Neuronal stem cell (in vitro differentiated cells): ENCODE data around the gene NAGPA.
A peak's percentile ranks its signal among the peaks of the same experiment; 100 is the strongest.

Experiments
- DNase-seq: peaks from one replicate; pipeline ENCODE4 v3.0.0-alpha.2; 2013; ENCODE audit warnings: low spot score
- H2AFZ ChIP-seq: one replicate; pipeline ENCODE4 v1.6.1; 2013; ENCODE audit warnings: mild to moderate bottlenecking, low read length, inconsistent platforms
- H2AK5ac ChIP-seq: 2 replicates; pipeline ENCODE4 v1.6.1; 2013; ENCODE audit warnings: low read depth, mild to moderate bottlenecking, inconsistent platforms, low read length, moderate library complexity, mixed read lengths
- H2BK120ac ChIP-seq: 2 replicates; pipeline ENCODE4 v1.6.1; 2013; ENCODE audit warnings: low read depth, mild to moderate bottlenecking, inconsistent platforms, low read length, moderate library complexity, mixed read lengths
- H2BK12ac ChIP-seq: one replicate; pipeline ENCODE4 v1.6.1; 2013; ENCODE audit warnings: low read length, inconsistent platforms
- H2BK15ac ChIP-seq: 2 replicates; pipeline ENCODE4 v1.6.1; 2013; ENCODE audit warnings: mild to moderate bottlenecking, low read length, inconsistent platforms, mixed read lengths
- H2BK5ac ChIP-seq: one replicate; pipeline ENCODE4 v1.6.1; 2013; ENCODE audit warnings: inconsistent platforms, mild to moderate bottlenecking, low read length, moderate library complexity
- H3K14ac ChIP-seq: one replicate; pipeline ENCODE4 v1.6.1; 2013; ENCODE audit warnings: low read length, inconsistent platforms
- H3K18ac ChIP-seq: 2 replicates; pipeline ENCODE4 v1.6.1; 2013; ENCODE audit warnings: low read length, inconsistent platforms
- H3K23ac ChIP-seq: 2 replicates; pipeline ENCODE4 v1.6.1; 2013; ENCODE audit warnings: low read depth, mild to moderate bottlenecking, mixed read lengths, low read length, inconsistent platforms; ENCODE audit not compliant: poor library complexity
- H3K27ac ChIP-seq: replicated peaks from 3 replicates; pipeline ENCODE4 v1.5.1; 2013; ENCODE audit warnings: low read length, inconsistent platforms
- H3K27me3 ChIP-seq, 3 experiments: 2 replicates each; pipeline ENCODE4 v1.6.1; 2013; ENCODE audit warnings: low read length in 3 of 3, mild to moderate bottlenecking in 2 of 3, inconsistent platforms in 1 of 3, low read depth in 1 of 3, mixed read lengths in 1 of 3, moderate library complexity in 1 of 3; ENCODE audit not compliant: control insufficient read depth in 3 of 3, insufficient read depth in 3 of 3
- H3K36me3 ChIP-seq, 2 donors: replicated peaks in 1 of 2; 2 replicates each; pipeline ENCODE4 v1.6.1; 2013; ENCODE audit warnings: low read length in 2 of 2; ENCODE audit not compliant: control insufficient read depth in 2 of 2, insufficient read depth in 2 of 2
- H3K4ac ChIP-seq: 2 replicates; pipeline ENCODE4 v1.6.1; 2013; ENCODE audit warnings: inconsistent platforms, mild to moderate bottlenecking, low read length, moderate library complexity
- H3K4me1 ChIP-seq, 2 donors: 1 replicate in 1 of 2; 2 replicates in 1 of 2; pipeline ENCODE4 v1.6.1; 2013; ENCODE audit warnings: low read length in 2 of 2, low read depth in 1 of 2; ENCODE audit not compliant: control insufficient read depth in 2 of 2, insufficient read depth in 1 of 2
- H3K4me2 ChIP-seq: one replicate; pipeline ENCODE4 v1.6.1; 2013; ENCODE audit warnings: mild to moderate bottlenecking, low read length, inconsistent platforms; ENCODE audit not compliant: insufficient read depth, poor library complexity, severe bottlenecking
- H3K4me3 ChIP-seq, 2 donors: 2 replicates each; pipeline ENCODE4 v1.5.1; 2013; ENCODE audit warnings: low read length in 2 of 2, mild to moderate bottlenecking in 2 of 2, inconsistent platforms in 1 of 2, moderate library complexity in 1 of 2
- H3K79me1 ChIP-seq: one replicate; pipeline ENCODE4 v1.6.1; 2013; ENCODE audit warnings: low read depth, mild to moderate bottlenecking, inconsistent platforms, low read length, moderate library complexity
- H3K9ac ChIP-seq: one replicate; pipeline ENCODE4 v1.6.1; 2013; ENCODE audit warnings: mild to moderate bottlenecking, low read depth, low read length, inconsistent platforms; ENCODE audit not compliant: poor library complexity
- H3K9me3 ChIP-seq, 2 donors: replicated peaks in 1 of 2; 2 replicates each; pipeline versions ENCODE3 to v1.6.1; 2013; ENCODE audit warnings: low read length in 2 of 2, mild to moderate bottlenecking in 2 of 2, inconsistent platforms in 1 of 2, low read depth in 1 of 2, mixed read lengths in 1 of 2, moderate library complexity in 1 of 2; ENCODE audit not compliant: control insufficient read depth in 2 of 2, insufficient read depth in 1 of 2
- H4K8ac ChIP-seq: one replicate; pipeline ENCODE4 v1.6.1; 2013; ENCODE audit warnings: low read depth, mild to moderate bottlenecking, inconsistent platforms, low read length, moderate library complexity
- H4K91ac ChIP-seq: one replicate; pipeline ENCODE4 v1.6.1; 2013; ENCODE audit warnings: low read length, low read depth, mild to moderate bottlenecking, inconsistent platforms; ENCODE audit not compliant: poor library complexity
- WGBS, 2 donors: extraction: QIAGEN DNeasy Blood & Tissue Kit; methylation state at CpG; one replicate each; pipeline ENCODE4 v1.1.7; 2013; ENCODE audit warnings: missing lambda C conversion rate in 2 of 2, mixed read lengths in 1 of 2; ENCODE audit not compliant: insufficient read length in 2 of 2, insufficient replicate concordance in 1 of 2; ENCODE audit errors: extremely low coverage in 2 of 2; 5-methylcytosine and 5-hydroxymethylcytosine counted together

NAGPA gene

DNA sequence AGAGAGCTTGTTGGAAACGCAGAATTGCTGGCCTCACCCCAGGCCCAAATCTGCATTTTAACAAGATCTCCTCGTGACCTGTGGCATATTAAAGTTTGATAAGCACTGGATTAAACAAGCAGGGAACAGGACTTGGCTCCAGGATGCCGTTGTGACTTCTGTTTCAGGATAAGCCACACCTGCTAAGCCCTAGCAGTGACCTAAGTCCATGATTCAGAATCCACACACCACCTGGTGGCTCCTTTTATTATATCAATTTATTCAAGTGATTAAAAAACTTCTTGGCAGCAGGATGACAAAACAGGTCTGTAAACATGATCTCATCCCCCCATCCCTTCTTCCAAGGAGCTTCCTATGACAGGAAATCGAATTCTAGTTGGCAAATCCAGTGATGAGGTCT, 9.1 kb downstream of the NAGPA start:
- WGBS, 2 donors: no CpG with 5 or more reads among the region's 4 CpGs
- no peaks in the 10 kb centered on the region for H3K36me3 ChIP-seq
- H3K18ac ChIP-seq: no peak overlapping the region
- DNase-seq: no peak
- H3K9ac ChIP-seq: no peak overlapping the region
- H3K4me3 ChIP-seq: no peak overlapping the region
- no peak overlapping the region for H2BK12ac ChIP-seq
- no peak overlapping the region for H3K23ac ChIP-seq
- H4K8ac ChIP-seq: no peak overlapping the region
- no peak overlapping the region for H2BK120ac ChIP-seq
- H2BK15ac ChIP-seq: no peak overlapping the region
- H3K4ac ChIP-seq: no peak overlapping the region
- H2AFZ ChIP-seq: no peak overlapping the region
- H3K9me3 ChIP-seq: no peaks in the 10 kb centered on the region
- H3K4me2 ChIP-seq: no peak overlapping the region
- no peak overlapping the region for H4K91ac ChIP-seq
- peaks cover 2% of the 10 kb centered on the region for H3K79me1 ChIP-seq
- peaks cover 0 to 2% (median 0%) of the 10 kb centered on the region in 3 experiments for H3K27me3 ChIP-seq
- no peak overlapping the region for H3K27ac ChIP-seq
- no peak overlapping the region for H2AK5ac ChIP-seq
- no peak overlapping the region for H2BK5ac ChIP-seq
- no peaks in the 10 kb centered on the region for H3K4me1 ChIP-seq
- H3K14ac ChIP-seq: no peak overlapping the region

DNA sequence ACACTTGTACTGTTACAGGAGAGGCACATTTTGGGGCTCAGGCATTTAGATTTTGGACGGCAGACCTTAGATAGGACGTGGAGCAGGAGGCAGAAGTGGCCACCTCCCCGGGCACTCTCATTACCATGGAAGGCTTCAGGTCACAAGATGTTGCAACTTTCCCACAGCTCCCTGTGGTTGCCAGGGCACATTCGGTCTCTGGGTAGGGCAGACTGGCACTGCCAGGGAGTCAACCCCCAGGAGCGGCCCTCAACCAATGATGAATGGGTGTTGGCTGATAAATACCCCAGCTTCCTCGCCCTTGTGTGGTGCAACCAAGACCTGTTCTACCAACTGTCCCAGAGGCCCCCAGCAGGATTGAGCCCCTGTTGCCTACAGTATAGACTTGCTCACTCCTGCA, 11.2 kb downstream of the NAGPA start:
- no peak overlapping the region for H2BK120ac ChIP-seq
- peak overlapping the region; percentile 44 for H2BK12ac ChIP-seq
- H3K9me3 ChIP-seq: no peaks in the 10 kb centered on the region
- no peak overlapping the region for H3K4ac ChIP-seq
- no peaks in the 10 kb centered on the region for H3K79me1 ChIP-seq
- no peak overlapping the region for H3K27ac ChIP-seq
- no peak overlapping the region for H3K4me3 ChIP-seq
- no peak overlapping the region for H3K14ac ChIP-seq
- H3K23ac ChIP-seq: no peak overlapping the region
- H4K8ac ChIP-seq: no peak overlapping the region
- peak overlapping the region; percentile 49 for H2AK5ac ChIP-seq
- no peaks in the 10 kb centered on the region for H3K36me3 ChIP-seq
- H4K91ac ChIP-seq: no peak overlapping the region
- H3K4me1 ChIP-seq: no peaks in the 10 kb centered on the region
- no peak overlapping the region for H2BK5ac ChIP-seq
- H2BK15ac ChIP-seq: no peak overlapping the region
- DNase-seq: no peak
- H3K18ac ChIP-seq: no peak overlapping the region
- H3K27me3 ChIP-seq: peaks cover 0 to 2% (median 0%) of the 10 kb centered on the region in 3 experiments
- no CpG with 5 or more reads among the region's 6 CpGs for WGBS, 2 donors
- no peak overlapping the region for H3K4me2 ChIP-seq
- no peak overlapping the region for H3K9ac ChIP-seq
- H2AFZ ChIP-seq: no peak overlapping the region

DNA sequence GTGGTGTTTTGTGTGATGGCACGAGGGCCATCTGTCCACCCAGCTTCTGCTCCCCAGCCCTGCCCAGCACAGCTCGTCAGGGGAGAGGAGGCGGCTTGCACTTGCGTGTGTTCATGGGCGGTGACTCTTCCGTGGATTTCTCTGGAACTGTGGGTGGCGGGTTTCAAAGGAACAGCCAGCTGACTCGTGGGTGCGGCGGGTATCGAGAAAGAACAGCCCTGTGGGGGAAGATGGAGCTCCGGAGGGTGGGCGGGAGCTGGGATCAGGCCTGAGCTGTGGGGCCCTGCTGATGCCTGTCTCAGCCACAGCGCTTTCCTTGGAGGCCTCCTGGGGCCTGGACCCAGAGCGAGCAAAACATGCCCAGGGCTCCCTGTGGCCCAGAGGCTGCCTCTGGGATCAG, 13.2 kb downstream of the NAGPA start:
- Histone ChIP-seq H3K9ac (no peak overlapping the region), H3K9me3 (peaks cover 0 to 1% of the 10 kb centered on the region in 2 donors), H3K4me1 (no peaks in the 10 kb centered on the region), H3K18ac (peak overlapping the region; percentile 40), H3K14ac (no peak overlapping the region), H2AK5ac (peak overlapping the region; percentile 81), H2BK15ac (no peak overlapping the region), H2BK120ac (no peak overlapping the region), H2BK12ac (no peak overlapping the region), H3K4ac (no peak overlapping the region), H3K4me2 (no peak overlapping the region), H3K27ac (no peak overlapping the region), H2BK5ac (no peak overlapping the region), H3K4me3 (no peak overlapping the region), H2AFZ (peak overlapping the region; percentile 41), H3K79me1 (no peaks in the 10 kb centered on the region), H4K91ac (no peak overlapping the region), H3K27me3 (peaks cover 0 to 2% (median 0%) of the 10 kb centered on the region in 3 experiments), H3K36me3 (no peaks in the 10 kb centered on the region), H3K23ac (peak overlapping the region; percentile 3), H4K8ac (no peak overlapping the region)
- no CpG with 5 or more reads among the region's 15 CpGs for WGBS, 2 donors
- DNase-seq: no peak

DNA sequence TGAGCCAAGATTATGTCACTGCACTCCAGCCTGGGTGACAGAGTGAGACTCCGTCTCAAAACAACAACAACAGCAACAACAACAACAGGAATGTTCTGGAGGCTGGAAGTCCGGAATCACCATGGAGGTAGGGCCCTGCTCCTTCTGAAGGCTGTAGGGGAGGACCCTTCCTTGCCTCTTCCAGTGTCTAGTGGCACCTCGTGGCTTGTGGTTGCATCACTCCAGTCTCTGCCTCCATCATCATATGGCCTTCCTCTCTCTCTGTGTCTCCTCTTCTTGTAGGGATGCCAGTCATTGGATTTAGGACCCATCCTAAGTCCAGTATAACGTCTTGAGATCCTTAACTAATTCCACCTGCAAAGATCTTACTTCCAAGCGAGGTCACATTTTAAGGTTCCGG, 14.0 kb downstream of the NAGPA start:
- no peak overlapping the region for H3K4me2 ChIP-seq
- no peak for DNase-seq
- no peak overlapping the region for H3K4me3 ChIP-seq
- H2BK15ac ChIP-seq: no peak overlapping the region
- no peaks in the 10 kb centered on the region for H3K36me3 ChIP-seq
- H3K4me1 ChIP-seq: no peaks in the 10 kb centered on the region
- H4K8ac ChIP-seq: no peak overlapping the region
- no peak overlapping the region for H3K14ac ChIP-seq
- H3K9me3 ChIP-seq: peaks cover 0 to 1% of the 10 kb centered on the region in 2 donors
- peaks cover 0 to 2% (median 0%) of the 10 kb centered on the region in 3 experiments for H3K27me3 ChIP-seq
- no peak overlapping the region for H2BK12ac ChIP-seq
- no peak overlapping the region for H2AK5ac ChIP-seq
- WGBS, 2 donors: no CpG with 5 or more reads among the region's 6 CpGs
- H4K91ac ChIP-seq: no peak overlapping the region
- H2BK120ac ChIP-seq: no peak overlapping the region
- no peaks in the 10 kb centered on the region for H3K79me1 ChIP-seq
- H3K4ac ChIP-seq: no peak overlapping the region
- no peak overlapping the region for H2BK5ac ChIP-seq
- H3K27ac ChIP-seq: no peak overlapping the region
- H3K9ac ChIP-seq: peak overlapping the region; percentile 63
- no peak overlapping the region for H2AFZ ChIP-seq
- no peak overlapping the region for H3K23ac ChIP-seq
- H3K18ac ChIP-seq: no peak overlapping the region
